H9 (cell line): ENCODE data around the gene COTL1. TPM values are rescaled to one million over a fixed set of nuclear protein-coding genes. Genes with fewer than 3 reads are reported as not detected.

Experiments used
- DNase-seq: peaks from one replicate; pipeline ENCODE4 v3.0.0-alpha.2; 2017
- H2AFZ ChIP-seq: one replicate; pipeline ENCODE4 v1.6.1; 2013; ENCODE audit warnings: mild to moderate bottlenecking, low read length, control low read depth, moderate library complexity
- H2AK5ac ChIP-seq: 2 replicates; pipeline ENCODE4 v1.6.1; 2013; ENCODE audit warnings: low read length, control low read depth, mixed read lengths; ENCODE audit not compliant: insufficient read length
- H2BK120ac ChIP-seq: one replicate; pipeline ENCODE4 v1.6.1; 2013; ENCODE audit warnings: low read depth, mild to moderate bottlenecking, low read length, control low read depth, inconsistent platforms; ENCODE audit not compliant: poor library complexity, severe bottlenecking
- H2BK12ac ChIP-seq: 2 replicates; pipeline ENCODE4 v1.6.1; 2013; ENCODE audit warnings: low read length, control low read depth, mixed read lengths, low read depth; ENCODE audit not compliant: insufficient read length
- H2BK15ac ChIP-seq: 2 replicates; pipeline ENCODE4 v1.6.1; 2013; ENCODE audit warnings: low read depth, low read length, control low read depth
- H2BK20ac ChIP-seq: one replicate; pipeline ENCODE4 v1.6.1; 2013; ENCODE audit warnings: low read depth, mild to moderate bottlenecking, low read length, control low read depth, inconsistent platforms; ENCODE audit not compliant: poor library complexity, severe bottlenecking
- H2BK5ac ChIP-seq: 2 replicates; pipeline ENCODE4 v1.6.1; 2013; ENCODE audit warnings: low read length, control low read depth, mixed read lengths; ENCODE audit not compliant: insufficient read length
- H3K14ac ChIP-seq: 2 replicates; pipeline ENCODE4 v1.6.1; 2013; ENCODE audit warnings: low read length, control low read depth; ENCODE audit not compliant: insufficient read depth
- H3K18ac ChIP-seq: 2 replicates; pipeline ENCODE4 v1.6.1; 2013; ENCODE audit warnings: low read depth, mild to moderate bottlenecking, mixed read lengths, low read length, control low read depth; ENCODE audit not compliant: insufficient read length
- H3K23ac ChIP-seq: 2 replicates; pipeline ENCODE4 v1.6.1; 2013; ENCODE audit warnings: low read length, control low read depth, mixed read lengths, low read depth; ENCODE audit not compliant: insufficient read length
- H3K23me2 ChIP-seq: 2 replicates; pipeline ENCODE4 v1.6.1; 2013; ENCODE audit warnings: low read depth, mild to moderate bottlenecking, mixed read lengths, low read length, control low read depth; ENCODE audit not compliant: insufficient read length, poor library complexity, severe bottlenecking
- H3K27ac ChIP-seq: 2 replicates; pipeline ENCODE4 v1.5.1; 2013; ENCODE audit warnings: low read length, control low read depth, mixed read lengths, low read depth; ENCODE audit not compliant: insufficient read length
- H3K27me3 ChIP-seq: 2 replicates; pipeline ENCODE4 v1.6.1; 2013; ENCODE audit warnings: low read length, control low read depth, inconsistent platforms; ENCODE audit not compliant: insufficient read depth
- H3K4ac ChIP-seq: 2 replicates; pipeline ENCODE4 v1.6.1; 2013; ENCODE audit warnings: low read depth, mild to moderate bottlenecking, control low read depth, inconsistent platforms, low read length, moderate library complexity
- H3K4me1 ChIP-seq: 2 replicates; pipeline ENCODE4 v1.6.1; 2013; ENCODE audit warnings: low read length, control low read depth, inconsistent platforms; ENCODE audit not compliant: insufficient read depth
- H3K4me2 ChIP-seq: 2 replicates; pipeline ENCODE4 v1.6.1; 2013; ENCODE audit warnings: low read length, control low read depth, mixed read lengths; ENCODE audit not compliant: insufficient read length, insufficient read depth
- H3K56ac ChIP-seq: 2 replicates; pipeline ENCODE4 v1.6.1; 2013; ENCODE audit warnings: low read depth, mild to moderate bottlenecking, mixed read lengths, low read length, control low read depth; ENCODE audit not compliant: insufficient read length
- H3K79me1 ChIP-seq: 2 replicates; pipeline ENCODE4 v1.6.1; 2013; ENCODE audit warnings: low read depth, mild to moderate bottlenecking, moderate library complexity, low read length, control low read depth, inconsistent platforms; ENCODE audit not compliant: insufficient read depth, poor library complexity, severe bottlenecking
- H3K79me2 ChIP-seq: 2 replicates; pipeline ENCODE4 v1.6.1; 2013; ENCODE audit warnings: low read length, control low read depth, inconsistent platforms; ENCODE audit not compliant: insufficient read depth
- H3K9ac ChIP-seq: 2 replicates; pipeline ENCODE4 v1.6.1; 2013; ENCODE audit warnings: low read length, control low read depth, mixed read lengths; ENCODE audit not compliant: insufficient read length; ENCODE audit errors: extremely low read depth
- H3K9me3 ChIP-seq: one replicate; pipeline ENCODE4 v1.6.1; 2013; ENCODE audit warnings: low read depth, low read length, inconsistent platforms; ENCODE audit not compliant: control insufficient read depth
- H3T11ph ChIP-seq: one replicate; pipeline ENCODE4 v1.6.1; 2013; ENCODE audit warnings: mild to moderate bottlenecking, low read length, control low read depth, inconsistent platforms
- H4K20me1 ChIP-seq: one replicate; pipeline ENCODE4 v1.6.1; 2013; ENCODE audit not compliant: control insufficient read depth, insufficient read length, insufficient read depth
- H4K5ac ChIP-seq: 2 replicates; pipeline ENCODE4 v1.6.1; 2013; ENCODE audit warnings: low read depth, mild to moderate bottlenecking, mixed read lengths, low read length, control low read depth; ENCODE audit not compliant: insufficient read length
- H4K8ac ChIP-seq: replicated peaks from 2 replicates; pipeline ENCODE4 v1.6.1; 2013; ENCODE audit warnings: low read length, control low read depth, mixed read lengths, low read depth; ENCODE audit not compliant: insufficient read length
- H4K91ac ChIP-seq: 2 replicates; pipeline ENCODE4 v1.6.1; 2013; ENCODE audit warnings: low read depth, mild to moderate bottlenecking, moderate library complexity, mixed read lengths, low read length, control low read depth; ENCODE audit not compliant: insufficient read length
- H3K27ac Mint-ChIP-seq, 3 experiments: 2 replicates in 2 of 3; 3 replicates in 1 of 3; pipeline ENCODE4 v1.8.0; 2020 to 2021; ENCODE audit warnings: mixed read lengths in 3 of 3, mild to moderate bottlenecking in 1 of 3, moderate library complexity in 1 of 3
- H3K27me3 Mint-ChIP-seq: 2 replicates; pipeline ENCODE4 v1.8.0; 2021; ENCODE audit warnings: low read depth, mild to moderate bottlenecking, moderate library complexity, mixed read lengths
- H3K36me3 Mint-ChIP-seq, 3 experiments: 2 replicates in 2 of 3; 3 replicates in 1 of 3; pipeline ENCODE4 v1.8.0; 2020 to 2021; ENCODE audit warnings: low read depth in 3 of 3, mixed read lengths in 3 of 3; ENCODE audit not compliant: insufficient read depth in 1 of 3
- H3K4me1 Mint-ChIP-seq, 2 experiments: 2 replicates each; pipeline ENCODE4 v1.8.0; 2020; ENCODE audit warnings: mixed read lengths in 2 of 2
- H3K4me3 Mint-ChIP-seq, 2 experiments: 2 replicates in 1 of 2; 3 replicates in 1 of 2; pipeline ENCODE4 v1.8.0; 2020 to 2021; ENCODE audit warnings: mild to moderate bottlenecking in 2 of 2, mixed read lengths in 2 of 2, moderate library complexity in 1 of 2
- H3K9me3 Mint-ChIP-seq, 2 experiments: 2 replicates in 1 of 2; 3 replicates in 1 of 2; pipeline ENCODE4 v1.8.0; 2020; ENCODE audit warnings: mild to moderate bottlenecking in 2 of 2, mixed read lengths in 2 of 2, moderate library complexity in 1 of 2
- WGBS: extraction: QIAGEN DNeasy Blood & Tissue Kit; methylation state at CpG from one replicate; pipeline ENCODE4 v1.1.7; 2013; ENCODE audit warnings: missing lambda C conversion rate, low lambda C conversion rate, mixed read lengths; ENCODE audit not compliant: insufficient read length; ENCODE audit errors: extremely low coverage; 5-methylcytosine and 5-hydroxymethylcytosine counted together
- total RNA-seq: library from RNA; stranded (reverse); gene quantifications from 2 replicates; pipeline ENCODE4 v1.2.1, GENCODE V29; 2021
- TF ChIP-seq, protein P1 (sequence below): fragments of 200-600 bp; sonication (generic); conservative IDR thresholded peaks from 3 replicates; pipeline ENCODE4 v1.8.0; 2021; ENCODE audit warnings: antibody characterized with exemption, mild to moderate bottlenecking

The COTL1 gene
- total RNA-seq, 1 experiment from 2014 or later, result 81.4 TPM

DNA sequence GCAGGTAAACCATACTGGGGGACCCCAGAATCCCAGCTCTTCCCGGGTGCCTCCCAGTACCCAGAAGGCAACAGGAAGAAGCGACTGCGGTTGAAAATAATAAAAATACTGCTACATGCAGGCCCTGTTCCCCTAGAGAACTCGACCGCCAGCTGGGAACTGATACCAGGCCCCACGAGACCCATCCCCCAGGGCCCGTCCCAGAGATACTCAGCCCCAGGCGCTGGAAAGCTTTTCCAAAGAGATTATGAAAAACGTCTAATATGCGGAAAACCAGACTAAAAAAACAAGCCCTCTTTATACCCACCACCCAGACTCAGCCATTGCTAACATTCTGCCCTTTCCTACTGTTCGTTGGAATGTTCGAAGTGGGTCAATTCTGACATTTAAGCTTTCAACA, 100.5 kb downstream of the COTL1 start:
- Histone ChIP-seq H4K5ac (no peak overlapping the region), H2BK5ac (no peak overlapping the region), H2BK120ac (no peak overlapping the region), H3T11ph (no peak overlapping the region), H3K23me2 (no peaks in the 10 kb centered on the region), H3K14ac (no peak overlapping the region), H4K91ac (no peak overlapping the region), H3K56ac (no peak overlapping the region), H3K4me2 (no peak overlapping the region), H2BK15ac (no peak overlapping the region), H3K79me1 (no peaks in the 10 kb centered on the region), H3K79me2 (no peaks in the 10 kb centered on the region), H2AFZ (no peak overlapping the region), H3K18ac (no peak overlapping the region), H2BK20ac (no peak overlapping the region), H3K4me1 (no peaks in the 10 kb centered on the region; the same call in 1 of the 2 replicates), H4K8ac (no peak overlapping the region), H3K9ac (no peak overlapping the region), H3K9me3 (no peaks in the 10 kb centered on the region), H4K20me1 (no peaks in the 10 kb centered on the region), H3K4ac (no peak overlapping the region), H2BK12ac (no peak overlapping the region), H2AK5ac (no peak overlapping the region), H3K23ac (no peak overlapping the region), H3K27me3 (no peaks in the 10 kb centered on the region), H3K27ac (no peak overlapping the region)
- Mint-ChIP-seq H3K36me3 (no peaks in the 10 kb centered on the region), H3K4me3 (no peak overlapping the region), H3K4me1 (peaks cover 11 to 26% of the 10 kb centered on the region in 2 experiments), H3K27me3 (no peaks in the 10 kb centered on the region; the same call in 1 of the 2 replicates), H3K27ac (peak overlapping the region in 1 of 3 experiments; percentile 35; a peak in 1 of 7 replicates), H3K9me3 (no peaks in the 10 kb centered on the region; a peak in 1 of 5 replicates)
- TF ChIP-seq, protein P1, sequence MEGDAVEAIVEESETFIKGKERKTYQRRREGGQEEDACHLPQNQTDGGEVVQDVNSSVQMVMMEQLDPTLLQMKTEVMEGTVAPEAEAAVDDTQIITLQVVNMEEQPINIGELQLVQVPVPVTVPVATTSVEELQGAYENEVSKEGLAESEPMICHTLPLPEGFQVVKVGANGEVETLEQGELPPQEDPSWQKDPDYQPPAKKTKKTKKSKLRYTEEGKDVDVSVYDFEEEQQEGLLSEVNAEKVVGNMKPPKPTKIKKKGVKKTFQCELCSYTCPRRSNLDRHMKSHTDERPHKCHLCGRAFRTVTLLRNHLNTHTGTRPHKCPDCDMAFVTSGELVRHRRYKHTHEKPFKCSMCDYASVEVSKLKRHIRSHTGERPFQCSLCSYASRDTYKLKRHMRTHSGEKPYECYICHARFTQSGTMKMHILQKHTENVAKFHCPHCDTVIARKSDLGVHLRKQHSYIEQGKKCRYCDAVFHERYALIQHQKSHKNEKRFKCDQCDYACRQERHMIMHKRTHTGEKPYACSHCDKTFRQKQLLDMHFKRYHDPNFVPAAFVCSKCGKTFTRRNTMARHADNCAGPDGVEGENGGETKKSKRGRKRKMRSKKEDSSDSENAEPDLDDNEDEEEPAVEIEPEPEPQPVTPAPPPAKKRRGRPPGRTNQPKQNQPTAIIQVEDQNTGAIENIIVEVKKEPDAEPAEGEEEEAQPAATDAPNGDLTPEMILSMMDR, result no peak
- DNase-seq, result no peak
- no CpG with 5 or more reads among the region's 12 CpGs for WGBS

Other genes starting within 250 kb of the COTL1 start
- 2.8 and 4.0 TPM in 2 replicates for gene ATP2C2, start 249.5 kb downstream of the COTL1 start, total RNA-seq
- gene MEAK7, start 113.4 kb downstream of the COTL1 start, total RNA-seq, result 17.9 and 21.5 TPM in 2 replicates
- gene KLHL36, start 30.4 kb upstream of the COTL1 start, total RNA-seq, result 32.2 and 36.7 TPM in 2 replicates
- gene USP10, start 81.9 kb upstream of the COTL1 start, total RNA-seq, result 203 and 205 TPM in 2 replicates
- gene CRISPLD2, start 201.9 kb upstream of the COTL1 start, total RNA-seq, result 2.1 and 2.3 TPM in 2 replicates